MM.1S (cell line): ENCODE results near the gene PNPLA7.
"Not testable (repeated sequence)": the region's sequence is repeated elsewhere in the genome, so short reads cannot be mapped to it uniquely, and the experiment has no call there.

Experiments
- DNase-seq: peaks from one replicate; pipeline ENCODE4 v3.0.0-alpha.2; 2015
- H2AFZ ChIP-seq: fragments of 300-600 bp; sonication (generic); 2 replicates; pipeline ENCODE4 v1.6.0; 2016; ENCODE audit warnings: antibody characterized with exemption, low read length
- H3F3A ChIP-seq: fragments of 300-600 bp; sonication (generic); 2 replicates; pipeline ENCODE4 v1.6.1; 2016; ENCODE audit warnings: mild to moderate bottlenecking, antibody characterized with exemption, low read length, moderate library complexity, mixed read lengths; ENCODE audit not compliant: insufficient read depth
- H3K27ac ChIP-seq: fragments of 300-600 bp; sonication (generic); 2 replicates; pipeline ENCODE4 v1.5.1; 2016; ENCODE audit warnings: mild to moderate bottlenecking, low read length
- H3K27me3 ChIP-seq: fragments of 300-600 bp; sonication (generic); replicated peaks from 2 replicates; pipeline ENCODE4 v1.6.0; 2016; ENCODE audit warnings: low read length; ENCODE audit not compliant: insufficient read depth
- H3K36me3 ChIP-seq: fragments of 300-600 bp; sonication (generic); replicated peaks from 2 replicates; pipeline ENCODE4 v1.6.1; 2016; ENCODE audit warnings: mild to moderate bottlenecking, low read length, mixed read lengths; ENCODE audit not compliant: insufficient read depth
- H3K4me1 ChIP-seq: fragments of 300-600 bp; sonication (generic); 2 replicates; pipeline ENCODE4 v1.6.1; 2016; ENCODE audit warnings: low read length, mixed read lengths
- H3K4me2 ChIP-seq: fragments of 300-600 bp; sonication (generic); 2 replicates; pipeline ENCODE4 v1.6.0; 2016; ENCODE audit warnings: low read depth, low read length
- H3K4me3 ChIP-seq: fragments of 300-600 bp; sonication (generic); 2 replicates; pipeline ENCODE4 v1.5.1; 2016; ENCODE audit warnings: low read length, mixed read lengths
- H3K79me2 ChIP-seq: fragments of 300-600 bp; sonication (generic); 2 replicates; pipeline ENCODE4 v1.6.1; 2016; ENCODE audit warnings: mixed run types, low read length, mixed read lengths
- H3K9ac ChIP-seq: fragments of 300-600 bp; sonication (generic); 2 replicates; pipeline ENCODE4 v1.6.1; 2016; ENCODE audit warnings: low read length, mixed read lengths
- H3K9me2 ChIP-seq: fragments of 300-600 bp; sonication (generic); replicated peaks from 2 replicates; pipeline ENCODE4 v1.6.1; 2016; ENCODE audit warnings: mild to moderate bottlenecking, low read length, mixed read lengths; ENCODE audit not compliant: insufficient read depth
- H3K9me3 ChIP-seq: fragments of 300-600 bp; sonication (generic); replicated peaks from 2 replicates; pipeline ENCODE4 v1.6.1; 2016; ENCODE audit warnings: mild to moderate bottlenecking, low read length, mixed read lengths; ENCODE audit not compliant: insufficient read depth
- H4K20me1 ChIP-seq: fragments of 300-600 bp; sonication (generic); 2 replicates; pipeline ENCODE4 v1.6.1; 2016; ENCODE audit warnings: mild to moderate bottlenecking, low read length, moderate library complexity, mixed read lengths; ENCODE audit not compliant: insufficient read depth
- EZH2 ChIP-seq: fragments of 300-600 bp; sonication (generic); optimal IDR thresholded peaks from 2 replicates; pipeline ENCODE3; 2017; ENCODE audit warnings: low read depth, mild to moderate bottlenecking, antibody characterized with exemption, low read length, mixed read lengths
- EZH2phosphoT487 ChIP-seq: fragments of 300-600 bp; sonication (generic); IDR thresholded peaks from 2 replicates; pipeline ENCODE4 v1.6.1; 2018; ENCODE audit warnings: antibody characterized with exemption, low read length
- TF ChIP-seq, protein P1 (sequence below): fragments of 300-600 bp; sonication (generic); IDR thresholded peaks from 2 replicates; pipeline ENCODE4 v1.5.1; 2016; ENCODE audit warnings: antibody characterized with exemption, low read length, mixed read lengths

PNPLA7 gene

GRCh38 chr9:137535120-137535428, 15.1 kb downstream of the PNPLA7 start:
- Histone ChIP-seq H3K27me3 (peaks cover 1% of the 10 kb centered on the region; the same call in 1 of the 2 replicates), H3K9me2 (no peaks in the 10 kb centered on the region), H3K4me3 (no peak overlapping the region), H3K27ac (no peak overlapping the region; the same call in 1 of the 2 replicates), H3K4me1 (peaks cover 9% of the 10 kb centered on the region; the same call in 1 of the 2 replicates), H3K9ac (no peak overlapping the region), H2AFZ (peak overlapping the region; percentile 91), H3K4me2 (peak overlapping the region; percentile 77; the same call in 1 of the 2 replicates), H3K79me2 (no peaks in the 10 kb centered on the region), H4K20me1 (no peaks in the 10 kb centered on the region), H3K9me3 (no peaks in the 10 kb centered on the region), H3K36me3 (no peaks in the 10 kb centered on the region), H3F3A (no peaks in the 10 kb centered on the region)
- TF ChIP-seq, protein P1, sequence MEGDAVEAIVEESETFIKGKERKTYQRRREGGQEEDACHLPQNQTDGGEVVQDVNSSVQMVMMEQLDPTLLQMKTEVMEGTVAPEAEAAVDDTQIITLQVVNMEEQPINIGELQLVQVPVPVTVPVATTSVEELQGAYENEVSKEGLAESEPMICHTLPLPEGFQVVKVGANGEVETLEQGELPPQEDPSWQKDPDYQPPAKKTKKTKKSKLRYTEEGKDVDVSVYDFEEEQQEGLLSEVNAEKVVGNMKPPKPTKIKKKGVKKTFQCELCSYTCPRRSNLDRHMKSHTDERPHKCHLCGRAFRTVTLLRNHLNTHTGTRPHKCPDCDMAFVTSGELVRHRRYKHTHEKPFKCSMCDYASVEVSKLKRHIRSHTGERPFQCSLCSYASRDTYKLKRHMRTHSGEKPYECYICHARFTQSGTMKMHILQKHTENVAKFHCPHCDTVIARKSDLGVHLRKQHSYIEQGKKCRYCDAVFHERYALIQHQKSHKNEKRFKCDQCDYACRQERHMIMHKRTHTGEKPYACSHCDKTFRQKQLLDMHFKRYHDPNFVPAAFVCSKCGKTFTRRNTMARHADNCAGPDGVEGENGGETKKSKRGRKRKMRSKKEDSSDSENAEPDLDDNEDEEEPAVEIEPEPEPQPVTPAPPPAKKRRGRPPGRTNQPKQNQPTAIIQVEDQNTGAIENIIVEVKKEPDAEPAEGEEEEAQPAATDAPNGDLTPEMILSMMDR = no peak
- TF ChIP-seq EZH2 (no peak), EZH2phosphoT487 (no peak)
- DNase-seq = no peak

DNA sequence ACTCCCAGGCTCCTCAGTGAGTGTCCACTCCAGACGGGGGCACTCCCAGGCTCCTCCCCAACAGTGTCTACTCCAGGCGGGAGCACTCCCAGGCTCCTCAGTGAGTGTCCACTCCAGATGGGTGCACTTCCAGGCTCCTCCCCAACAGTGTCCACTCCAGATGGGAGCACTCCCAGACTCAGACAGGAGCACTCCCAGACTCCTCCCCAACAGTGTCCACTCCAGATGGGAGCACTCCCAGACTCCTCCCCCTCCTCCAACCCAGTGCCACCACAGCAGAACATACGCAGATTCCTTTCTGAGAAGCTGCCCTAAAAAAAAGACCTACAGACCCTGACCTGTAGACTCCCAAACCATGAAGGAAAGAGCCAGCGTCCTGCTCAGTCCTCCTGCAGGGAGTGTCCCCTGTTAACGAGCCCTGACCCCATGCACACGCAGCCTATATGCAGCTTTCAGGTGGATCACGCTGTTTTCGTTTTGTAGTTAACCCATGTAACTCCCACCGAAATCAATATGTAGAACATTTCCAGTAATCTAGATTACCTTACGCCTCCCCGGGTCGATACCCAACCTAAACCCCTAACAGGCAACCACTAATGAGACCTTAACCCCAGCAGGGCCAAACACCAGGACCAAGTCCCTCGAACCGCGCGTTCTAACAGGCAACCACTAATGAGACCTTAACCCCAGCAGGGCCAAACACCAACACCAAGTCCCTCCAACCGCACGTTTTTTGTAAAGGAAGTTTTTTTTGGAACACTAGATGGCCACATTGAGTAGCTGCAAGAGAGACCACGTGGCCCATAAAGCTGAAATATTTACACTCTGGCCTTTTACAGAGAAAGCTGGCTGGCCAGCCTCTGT, 15.7 kb downstream of the PNPLA7 start:
- H3K9me3 ChIP-seq = no peaks in the 10 kb centered on the region
- peaks cover 9% of the 10 kb centered on the region; the same call in 1 of the 2 replicates for H3K4me1 ChIP-seq
- no peaks in the 10 kb centered on the region for H3K27me3 ChIP-seq
- peak overlapping the region; percentile 45; the same call in 1 of the 2 replicates for H3K4me3 ChIP-seq
- peak overlapping the region; percentile 77 for H3K4me2 ChIP-seq
- no peaks in the 10 kb centered on the region for H3K9me2 ChIP-seq
- no peaks in the 10 kb centered on the region for H3K36me3 ChIP-seq
- H3K9ac ChIP-seq = peak overlapping the region; percentile 17; the same call in 1 of the 2 replicates
- peak; percentile 81 for DNase-seq
- no peaks in the 10 kb centered on the region for H3K79me2 ChIP-seq
- no peak overlapping the region; the same call in 1 of the 2 replicates for H3K27ac ChIP-seq
- H3F3A ChIP-seq = no peaks in the 10 kb centered on the region
- H2AFZ ChIP-seq = peak overlapping the region; percentile 91
- TF ChIP-seq EZH2phosphoT487 = no peak
- TF ChIP-seq, protein P1 = peak; percentile 78
- no peak for TF ChIP-seq EZH2
- no peaks in the 10 kb centered on the region for H4K20me1 ChIP-seq

DNA sequence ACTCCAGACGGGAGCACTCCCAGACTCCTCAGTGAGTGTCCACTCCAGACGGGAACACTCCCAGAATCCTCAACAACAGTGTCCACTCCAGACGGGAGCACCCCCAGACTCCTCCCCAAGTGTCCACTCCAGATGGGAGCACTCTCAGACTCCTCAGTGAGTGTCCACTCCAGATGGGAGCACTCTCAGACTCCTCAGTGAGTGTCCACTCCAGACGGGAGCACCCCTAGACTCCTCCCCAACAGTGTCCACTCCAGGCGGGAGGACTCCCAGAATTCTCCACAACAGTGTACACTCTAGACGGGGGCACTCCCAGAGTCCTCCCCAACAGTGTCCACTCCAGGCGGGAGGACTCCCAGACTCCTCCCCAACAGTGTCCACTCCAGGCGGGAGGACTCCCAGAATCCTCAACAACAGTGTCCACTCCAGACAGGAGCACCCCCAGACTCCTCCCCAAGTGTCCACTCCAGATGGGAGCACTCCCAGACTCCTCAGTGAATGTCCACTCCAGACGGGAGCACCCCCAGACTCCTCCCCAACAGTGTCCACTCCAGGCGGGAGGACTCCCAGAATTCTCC, 17.2 kb downstream of the PNPLA7 start:
- not testable (repeated sequence) for H3K9me2 ChIP-seq, H3F3A ChIP-seq, H3K27me3 ChIP-seq, H3K27ac ChIP-seq, H4K20me1 ChIP-seq, H3K9ac ChIP-seq, H3K79me2 ChIP-seq, H2AFZ ChIP-seq, H3K4me1 ChIP-seq, H3K36me3 ChIP-seq, DNase-seq, H3K9me3 ChIP-seq, H3K4me3 ChIP-seq, H3K4me2 ChIP-seq
